ENCODE measurements around the gene FMNL3.
"Not testable (repeated sequence)": the region's sequence is repeated elsewhere in the genome, so short reads cannot be mapped to it uniquely, and the experiment has no call there.

FMNL3 gene

GRCh38 chr12:49627752-49628360, 79.3 kb downstream of the FMNL3 start:
- no peak for DNase-seq

- DNase-seq, result no peak
Measured at GRCh38 chr12:49626836-49627235, 80.4 kb downstream of the FMNL3 start.

GRCh38 chr12:49626169-49626835, 80.9 kb downstream of the FMNL3 start:
- no peak for DNase-seq

- no peak for DNase-seq
Measured at GRCh38 chr12:49624921-49625577, 82.2 kb downstream of the FMNL3 start.

- peak; percentile 79 to 86 (median 82) for DNase-seq
Measured at GRCh38 chr12:49623142-49623904, 83.9 kb downstream of the FMNL3 start, which contains the start of gene PRPF40B. Gene PRPF40B, plus strand, starts transcription at chr12:49623561. Its CDS starts 30 bp downstream, at chr12:49623591.

GRCh38 chr12:49622501-49623141, 84.6 kb downstream of the FMNL3 start:
- peak in 1 of 4 experiments; percentile 33 for DNase-seq

- no peak for DNase-seq
Measured at GRCh38 chr12:49621651-49622500, 85.3 kb downstream of the FMNL3 start.

GRCh38 chr12:49619286-49619685, 87.9 kb downstream of the FMNL3 start:
- no peak for DNase-seq

GRCh38 chr12:49618576-49618975, 88.6 kb downstream of the FMNL3 start:
- no peak for DNase-seq

- no peak for DNase-seq
Measured at GRCh38 chr12:49616533-49617219, 90.5 kb downstream of the FMNL3 start.

GRCh38 chr12:49615725-49616124, 91.5 kb downstream of the FMNL3 start:
- no peak for DNase-seq

GRCh38 chr12:49612210-49612609, 95.0 kb downstream of the FMNL3 start:
- no peak for DNase-seq

- DNase-seq, result not testable (repeated sequence)
Measured at GRCh38 chr12:49610785-49611184, 96.4 kb downstream of the FMNL3 start.

- DNase-seq, result no peak
Measured at GRCh38 chr12:49609875-49610154, 97.4 kb downstream of the FMNL3 start.

GRCh38 chr12:49609059-49609874, 97.9 kb downstream of the FMNL3 start:
- DNase-seq, result no peak

GRCh38 chr12:49605539-49605938, 101.7 kb downstream of the FMNL3 start, which contains the start of gene FAM186B:
Gene FAM186B, minus strand, starts transcription at chr12:49605639. Its CDS starts 162 bp downstream, at chr12:49605477.
- DNase-seq, result not testable (repeated sequence)

GRCh38 chr12:49604856-49605255, 102.3 kb downstream of the FMNL3 start:
- no peak for DNase-seq

- DNase-seq, result no peak
Measured at GRCh38 chr12:49603721-49604120, 103.5 kb downstream of the FMNL3 start.

GRCh38 chr12:49599961-49600360, 107.2 kb downstream of the FMNL3 start:
- no peak for DNase-seq

- DNase-seq, result no peak
Measured at GRCh38 chr12:49598527-49598926, 108.7 kb downstream of the FMNL3 start.
